PFSK-1 (cell line): ENCODE measurements around the gene CUL9.

ENCODE experiments used
- FOXP2 ChIP-seq: optimal IDR thresholded peaks from 2 replicates; pipeline ENCODE3; 2011; ENCODE audit warnings: borderline replicate concordance, control low read depth, inconsistent platforms; ENCODE audit not compliant: insufficient read depth; ENCODE audit errors: extremely low read length, extremely low read depth
- POLR2AphosphoS5 ChIP-seq: IDR thresholded peaks from 2 replicates; pipeline ENCODE4 v1.6.1; 2012; ENCODE audit warnings: low read depth, mild to moderate bottlenecking, control low read depth, low read length, moderate library complexity
- SIN3A ChIP-seq: IDR thresholded peaks from 2 replicates; pipeline ENCODE4 v1.6.1; 2012; ENCODE audit warnings: mild to moderate bottlenecking, low read length, moderate library complexity, borderline replicate concordance; ENCODE audit not compliant: insufficient read depth
- TAF1 ChIP-seq: IDR thresholded peaks from 2 replicates; pipeline ENCODE4 v1.6.1; 2012; ENCODE audit warnings: low read length, control low read depth, borderline replicate concordance; ENCODE audit not compliant: insufficient read depth
- TF ChIP-seq, protein P1 (sequence below), 2 experiments: IDR thresholded peaks; 2 replicates each; pipeline versions ENCODE4 v1.6.1 to v1.8.0; 2011 to 2012; ENCODE audit warnings: low read depth in 2 of 2, low read length in 2 of 2, control low read depth in 1 of 2, inconsistent platforms in 1 of 2, mild to moderate bottlenecking in 1 of 2, moderate library complexity in 1 of 2; ENCODE audit not compliant: insufficient read depth in 1 of 2

CUL9 gene

DNA sequence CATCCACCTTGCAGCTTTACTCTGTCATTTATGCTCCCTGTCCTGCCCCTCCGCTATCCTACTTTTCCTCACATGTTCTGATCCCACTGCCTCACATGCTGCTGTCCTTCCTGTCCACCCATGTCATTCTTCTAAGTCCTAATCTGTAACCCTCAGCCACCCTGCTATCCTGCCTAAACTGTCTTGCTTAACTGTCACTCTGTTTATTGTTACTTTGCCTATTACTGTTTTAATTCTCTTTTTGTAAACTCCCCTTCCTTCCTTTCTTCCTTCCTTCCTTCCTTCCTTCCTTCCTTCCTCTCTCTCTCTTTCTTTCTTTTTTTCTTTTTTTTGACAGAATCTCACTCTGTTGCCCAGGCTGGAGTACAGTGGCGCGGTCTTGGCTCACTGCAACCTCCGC is 1.4 kb downstream of the CUL9 start:
- TF ChIP-seq SIN3A (no peak), TAF1 (no peak), FOXP2 (no peak), POLR2AphosphoS5 (no peak)
- TF ChIP-seq, protein P1, sequence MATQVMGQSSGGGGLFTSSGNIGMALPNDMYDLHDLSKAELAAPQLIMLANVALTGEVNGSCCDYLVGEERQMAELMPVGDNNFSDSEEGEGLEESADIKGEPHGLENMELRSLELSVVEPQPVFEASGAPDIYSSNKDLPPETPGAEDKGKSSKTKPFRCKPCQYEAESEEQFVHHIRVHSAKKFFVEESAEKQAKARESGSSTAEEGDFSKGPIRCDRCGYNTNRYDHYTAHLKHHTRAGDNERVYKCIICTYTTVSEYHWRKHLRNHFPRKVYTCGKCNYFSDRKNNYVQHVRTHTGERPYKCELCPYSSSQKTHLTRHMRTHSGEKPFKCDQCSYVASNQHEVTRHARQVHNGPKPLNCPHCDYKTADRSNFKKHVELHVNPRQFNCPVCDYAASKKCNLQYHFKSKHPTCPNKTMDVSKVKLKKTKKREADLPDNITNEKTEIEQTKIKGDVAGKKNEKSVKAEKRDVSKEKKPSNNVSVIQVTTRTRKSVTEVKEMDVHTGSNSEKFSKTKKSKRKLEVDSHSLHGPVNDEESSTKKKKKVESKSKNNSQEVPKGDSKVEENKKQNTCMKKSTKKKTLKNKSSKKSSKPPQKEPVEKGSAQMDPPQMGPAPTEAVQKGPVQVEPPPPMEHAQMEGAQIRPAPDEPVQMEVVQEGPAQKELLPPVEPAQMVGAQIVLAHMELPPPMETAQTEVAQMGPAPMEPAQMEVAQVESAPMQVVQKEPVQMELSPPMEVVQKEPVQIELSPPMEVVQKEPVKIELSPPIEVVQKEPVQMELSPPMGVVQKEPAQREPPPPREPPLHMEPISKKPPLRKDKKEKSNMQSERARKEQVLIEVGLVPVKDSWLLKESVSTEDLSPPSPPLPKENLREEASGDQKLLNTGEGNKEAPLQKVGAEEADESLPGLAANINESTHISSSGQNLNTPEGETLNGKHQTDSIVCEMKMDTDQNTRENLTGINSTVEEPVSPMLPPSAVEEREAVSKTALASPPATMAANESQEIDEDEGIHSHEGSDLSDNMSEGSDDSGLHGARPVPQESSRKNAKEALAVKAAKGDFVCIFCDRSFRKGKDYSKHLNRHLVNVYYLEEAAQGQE (IDR thresholded peaks at IDR 0.05; ENCODE audit: insufficient read depth in 1 of 2, low read depth in 2 of 2, low read length in 2 of 2) = no peak

DNA sequence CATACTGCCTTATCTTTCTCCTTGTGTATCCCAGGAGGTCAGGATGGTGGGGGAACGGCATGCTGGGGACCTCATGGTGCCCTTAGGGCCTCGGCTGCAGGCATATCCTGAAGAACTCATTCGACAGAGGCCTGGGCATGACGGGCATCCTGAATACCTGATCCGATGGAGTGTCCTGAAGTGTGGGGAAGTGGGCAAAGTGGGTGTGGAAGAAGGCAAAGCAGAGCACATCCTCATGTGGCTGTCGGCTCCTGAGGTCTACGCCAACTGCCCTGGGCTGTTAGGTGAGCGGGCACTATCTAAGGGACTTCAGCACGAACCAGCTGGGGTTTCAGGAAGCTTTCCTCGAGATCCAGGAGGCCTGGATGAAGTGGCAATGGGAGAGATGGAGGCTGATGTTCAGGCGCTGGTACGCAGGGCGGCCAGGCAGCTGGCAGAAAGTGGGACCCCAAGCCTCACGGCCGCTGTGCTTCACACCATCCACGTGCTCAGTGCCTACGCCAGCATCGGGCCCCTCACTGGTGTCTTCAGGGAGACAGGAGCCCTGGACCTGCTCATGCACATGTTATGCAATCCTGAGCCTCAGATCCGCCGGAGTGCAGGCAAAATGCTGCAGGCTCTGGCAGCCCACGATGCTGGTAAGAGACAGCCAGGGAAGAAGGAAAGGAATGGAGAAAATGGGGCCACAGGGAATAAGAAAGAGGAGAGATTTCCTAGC is 2.4 kb downstream of the CUL9 start:
- TF ChIP-seq, protein P1 (IDR thresholded peaks at IDR 0.05; ENCODE audit: insufficient read depth in 1 of 2, low read depth in 2 of 2, low read length in 2 of 2) = no peak
- no peak for TF ChIP-seq POLR2AphosphoS5
- TF ChIP-seq TAF1 = no peak
- TF ChIP-seq FOXP2 = no peak
- no peak for TF ChIP-seq SIN3A

DNA sequence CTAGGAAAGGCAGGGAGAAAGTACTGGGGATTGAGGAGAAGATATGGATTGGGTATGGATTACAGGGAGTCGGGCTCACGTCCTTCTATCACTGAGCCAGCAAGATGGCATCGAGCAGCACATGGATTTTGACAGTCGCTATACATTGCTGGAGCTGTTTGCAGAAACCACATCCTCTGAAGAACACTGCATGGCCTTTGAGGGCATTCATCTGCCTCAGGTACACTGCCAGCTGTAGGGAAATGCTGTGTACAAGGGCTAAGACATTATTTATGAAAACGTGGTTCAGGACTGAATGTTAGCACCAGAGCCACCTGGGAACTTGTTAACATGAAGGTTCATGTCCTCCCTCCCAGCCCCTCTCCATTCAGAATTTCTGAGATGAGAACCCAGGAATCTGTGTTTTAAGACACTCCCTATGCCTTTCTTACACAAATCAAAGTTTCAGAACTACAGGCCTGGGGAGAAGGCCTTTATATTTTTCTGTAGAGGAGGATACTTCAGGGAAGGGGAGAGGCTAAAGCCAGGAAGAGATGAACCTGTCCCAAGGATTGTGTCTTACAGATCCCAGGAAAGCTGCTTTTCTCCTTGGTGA is 3.5 kb downstream of the CUL9 start:
- TF ChIP-seq FOXP2 (no peak), POLR2AphosphoS5 (no peak), SIN3A (no peak), TAF1 (no peak)
- TF ChIP-seq, protein P1 (IDR thresholded peaks at IDR 0.05; ENCODE audit: insufficient read depth in 1 of 2, low read depth in 2 of 2, low read length in 2 of 2) = no peak

DNA sequence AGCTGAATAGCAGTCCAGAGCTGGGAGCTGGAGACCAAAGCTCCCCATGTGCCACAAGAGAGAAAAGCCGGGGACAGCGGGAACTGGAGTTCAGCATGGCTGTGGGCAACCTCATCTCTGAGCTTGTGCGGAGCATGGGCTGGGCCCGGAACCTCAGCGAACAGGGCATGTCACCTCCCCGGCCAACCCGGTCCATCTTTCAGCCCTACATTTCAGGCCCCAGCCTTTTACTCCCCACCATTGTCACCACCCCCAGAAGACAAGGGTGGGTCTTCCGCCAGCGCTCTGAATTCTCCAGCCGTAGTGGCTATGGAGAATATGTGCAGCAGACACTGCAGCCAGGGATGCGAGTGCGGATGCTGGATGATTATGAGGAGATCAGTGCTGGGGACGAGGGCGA is 4.0 kb downstream of the CUL9 start:
- no peak for TF ChIP-seq FOXP2
- TF ChIP-seq TAF1 = no peak
- TF ChIP-seq, protein P1 (IDR thresholded peaks at IDR 0.05; ENCODE audit: insufficient read depth in 1 of 2, low read depth in 2 of 2, low read length in 2 of 2) = no peak
- TF ChIP-seq SIN3A = no peak
- TF ChIP-seq POLR2AphosphoS5 = no peak

DNA sequence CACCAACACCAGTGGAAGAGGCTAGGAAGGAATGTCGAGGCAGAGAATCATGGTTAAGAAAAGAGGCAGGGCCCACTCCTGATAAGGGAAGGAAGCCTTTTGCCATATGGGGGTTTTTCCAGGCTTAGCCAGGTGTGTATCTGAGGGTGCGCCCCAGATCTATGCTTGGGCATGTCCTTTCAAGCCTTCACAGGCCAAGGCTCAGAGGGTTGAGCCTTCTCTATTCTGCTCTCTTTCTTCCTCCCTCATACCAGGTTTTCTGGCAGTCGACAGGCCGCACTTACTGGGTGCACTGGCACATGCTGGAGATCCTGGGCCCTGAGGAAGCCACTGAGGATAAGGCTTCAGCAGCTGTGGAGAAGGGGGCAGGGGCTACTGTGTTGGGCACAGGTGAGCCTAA is 4.7 kb downstream of the CUL9 start:
- TF ChIP-seq FOXP2 = no peak
- TF ChIP-seq, protein P1 (IDR thresholded peaks at IDR 0.05; ENCODE audit: insufficient read depth in 1 of 2, low read depth in 2 of 2, low read length in 2 of 2) = no peak
- no peak for TF ChIP-seq TAF1
- no peak for TF ChIP-seq SIN3A
- no peak for TF ChIP-seq POLR2AphosphoS5
